ENCODE data around the gene UNC5A. TPM values are rescaled to one million over a fixed set of nuclear protein-coding genes. Genes with fewer than 3 reads are reported as not detected.

Gene UNC5A
- total and polyA plus RNA-seq, 9 of the 15 experiments (the other 6 are each of a cell fraction or from before 2014, with no cell fraction given): not detected

DNA sequence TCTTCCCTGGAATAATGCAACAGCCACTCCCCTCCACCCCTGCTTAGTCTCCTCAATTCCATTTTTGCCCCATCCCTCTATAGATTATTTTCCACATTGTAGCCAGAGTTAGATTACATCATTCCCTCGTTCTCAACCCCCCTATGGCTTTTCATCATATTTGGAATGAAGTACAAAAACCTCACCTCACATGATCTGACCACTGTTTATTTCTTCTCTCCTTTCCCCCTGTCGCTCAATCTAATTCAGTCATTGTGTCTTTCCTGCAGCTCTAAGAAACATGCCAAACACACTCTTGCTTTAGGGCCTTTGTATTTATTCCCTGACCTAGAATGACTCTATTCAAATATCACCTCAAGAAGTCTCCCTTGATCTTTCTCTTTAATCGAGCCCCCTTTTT is 111.4 kb downstream of the UNC5A start:
- H3K27me3 ChIP-seq (ENCODE audit: control insufficient read depth in 2 of 2, insufficient read depth in 2 of 2, low read length in 2 of 2): no peaks in the 10 kb centered on the region
- no peak overlapping the region for H3K4me2 ChIP-seq (ENCODE audit: insufficient read depth, low read length)
- no peak overlapping the region for H3K9ac ChIP-seq (ENCODE audit: insufficient read depth in 1 of 2, low read depth in 2 of 2, low read length in 2 of 2)
- no peaks in the 10 kb centered on the region for H3K9me3 ChIP-seq (replicated peaks; ENCODE audit: control insufficient read depth, insufficient read depth, low read depth, low read length)
- DNase-seq (ENCODE audit: extremely low read depth in 1 of 4, low spot score in 3 of 4): no peak
- no peak overlapping the region for H2AFZ ChIP-seq (ENCODE audit: low read depth, low read length)
- peaks cover 23% of the 10 kb centered on the region for H3K36me3 ChIP-seq (ENCODE audit: control insufficient read depth, insufficient read depth, low read length)
- H4K20me1 ChIP-seq (replicated peaks; ENCODE audit: control insufficient read depth, insufficient read depth, low read length): no peaks in the 10 kb centered on the region; the same call in 1 of the 2 replicates
- ChIA-PET POLR2A (interaction anchor here (0.8 kb wide), 1 partner anchor 9 kb away, joined by 3 read pairs; no protein-coding TSS in a partner anchor), CTCF (ENCODE audit: low intra/inter-chr PET ratio) (no interaction called here)
- intact Hi-C loops (cut with micrococcal nuclease) (no loop called here), in situ Hi-C loops (cut with MboI) (no loop called here)
- no peak overlapping the region for H3K4me3 ChIP-seq
- H3K79me2 ChIP-seq (ENCODE audit: control insufficient read depth, insufficient read depth, low read length): peaks cover 2% of the 10 kb centered on the region; the same call in 1 of the 3 replicates
- no peaks in the 10 kb centered on the region for H3K9me1 ChIP-seq (ENCODE audit: control insufficient read depth, insufficient read depth, low read length)
- no peak for TF ChIP-seq THRAP3 (IDR thresholded peaks at IDR 0.05; ENCODE audit: borderline replicate concordance)
- no peak for TF ChIP-seq CEBPB (tag; IDR thresholded peaks at IDR 0.05)
- TF ChIP-seq ZNF140 (CRISPR knock-in tag; IDR thresholded peaks at IDR 0.05): no peak
- TF ChIP-seq ZBTB1 (CRISPR knock-in tag; IDR thresholded peaks at IDR 0.05; ENCODE audit: borderline replicate concordance, low read depth): no peak
- TF ChIP-seq NCOA1 (IDR thresholded peaks at IDR 0.05; ENCODE audit: low read depth): no peak
- TF ChIP-seq, protein P1, sequence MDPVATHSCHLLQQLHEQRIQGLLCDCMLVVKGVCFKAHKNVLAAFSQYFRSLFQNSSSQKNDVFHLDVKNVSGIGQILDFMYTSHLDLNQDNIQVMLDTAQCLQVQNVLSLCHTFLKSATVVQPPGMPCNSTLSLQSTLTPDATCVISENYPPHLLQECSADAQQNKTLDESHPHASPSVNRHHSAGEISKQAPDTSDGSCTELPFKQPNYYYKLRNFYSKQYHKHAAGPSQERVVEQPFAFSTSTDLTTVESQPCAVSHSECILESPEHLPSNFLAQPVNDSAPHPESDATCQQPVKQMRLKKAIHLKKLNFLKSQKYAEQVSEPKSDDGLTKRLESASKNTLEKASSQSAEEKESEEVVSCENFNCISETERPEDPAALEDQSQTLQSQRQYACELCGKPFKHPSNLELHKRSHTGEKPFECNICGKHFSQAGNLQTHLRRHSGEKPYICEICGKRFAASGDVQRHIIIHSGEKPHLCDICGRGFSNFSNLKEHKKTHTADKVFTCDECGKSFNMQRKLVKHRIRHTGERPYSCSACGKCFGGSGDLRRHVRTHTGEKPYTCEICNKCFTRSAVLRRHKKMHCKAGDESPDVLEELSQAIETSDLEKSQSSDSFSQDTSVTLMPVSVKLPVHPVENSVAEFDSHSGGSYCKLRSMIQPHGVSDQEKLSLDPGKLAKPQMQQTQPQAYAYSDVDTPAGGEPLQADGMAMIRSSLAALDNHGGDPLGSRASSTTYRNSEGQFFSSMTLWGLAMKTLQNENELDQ (CRISPR knock-in tag; IDR thresholded peaks at IDR 0.05; ENCODE audit: borderline replicate concordance): no peak
- no peak for TF ChIP-seq MEF2D (tag; conservative IDR thresholded peaks at IDR 0.05; ENCODE audit: low read depth)
- no peak for TF ChIP-seq SRF (CRISPR knock-in tag; IDR thresholded peaks at IDR 0.05)
- no peak for TF ChIP-seq ZNF408 (CRISPR knock-in tag; IDR thresholded peaks at IDR 0.05; ENCODE audit: low read depth)
- TF ChIP-seq NFXL1 (CRISPR knock-in tag; IDR thresholded peaks at IDR 0.05): no peak
- TF ChIP-seq NRF1 (conservative IDR thresholded peaks at IDR 0.05 in 1 of 2, IDR thresholded peaks at IDR 0.05 in 1 of 2): no peak
- no peak for TF ChIP-seq DPF2 (IDR thresholded peaks at IDR 0.05)
- TF ChIP-seq, protein P2, sequence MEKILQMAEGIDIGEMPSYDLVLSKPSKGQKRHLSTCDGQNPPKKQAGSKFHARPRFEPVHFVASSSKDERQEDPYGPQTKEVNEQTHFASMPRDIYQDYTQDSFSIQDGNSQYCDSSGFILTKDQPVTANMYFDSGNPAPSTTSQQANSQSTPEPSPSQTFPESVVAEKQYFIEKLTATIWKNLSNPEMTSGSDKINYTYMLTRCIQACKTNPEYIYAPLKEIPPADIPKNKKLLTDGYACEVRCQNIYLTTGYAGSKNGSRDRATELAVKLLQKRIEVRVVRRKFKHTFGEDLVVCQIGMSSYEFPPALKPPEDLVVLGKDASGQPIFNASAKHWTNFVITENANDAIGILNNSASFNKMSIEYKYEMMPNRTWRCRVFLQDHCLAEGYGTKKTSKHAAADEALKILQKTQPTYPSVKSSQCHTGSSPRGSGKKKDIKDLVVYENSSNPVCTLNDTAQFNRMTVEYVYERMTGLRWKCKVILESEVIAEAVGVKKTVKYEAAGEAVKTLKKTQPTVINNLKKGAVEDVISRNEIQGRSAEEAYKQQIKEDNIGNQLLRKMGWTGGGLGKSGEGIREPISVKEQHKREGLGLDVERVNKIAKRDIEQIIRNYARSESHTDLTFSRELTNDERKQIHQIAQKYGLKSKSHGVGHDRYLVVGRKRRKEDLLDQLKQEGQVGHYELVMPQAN (IDR thresholded peaks at IDR 0.05; ENCODE audit: borderline replicate concordance): no peak
- TF ChIP-seq BRCA1 (IDR thresholded peaks at IDR 0.05): no peak
- no peak for TF ChIP-seq BRCA1 (CRISPR knock-in tag; IDR thresholded peaks at IDR 0.05)
- BruUV-seq (replicated peaks): no TSS peak
- no peaks in the 10 kb centered on the region; a peak in 1 of 5 replicates for H3K4me1 ChIP-seq (replicated peaks in 1 of 2; ENCODE audit: control insufficient read depth in 2 of 2, insufficient read depth in 2 of 2, low read length in 2 of 2)
- FAIRE-seq: no peak
- no peak for ATAC-seq
- WGBS (ENCODE audit: insufficient coverage, low coverage, missing lambda C conversion rate): 78% methylated on average over 3 of the region's 3 CpGs
- no peak overlapping the region for H3K27ac ChIP-seq (ENCODE audit: extremely low read depth, low read depth, low read length)
